IMR-90 (cell line): ENCODE measurements around the gene SECTM1. TPM values are rescaled to one million over a fixed set of nuclear protein-coding genes. Genes with fewer than 3 reads are reported as not detected.

Experiments used
- ATAC-seq: fragments of 200-7000 bp; cut with Tn5 transposase; 2 replicates; pipeline ENCODE4 v1.9.1; 2020; ENCODE audit warnings: low read depth, mild to moderate bottlenecking, moderate library complexity
- BruUV-seq: library from RNA; stranded (reverse); fragments of 400-500 nt; replicated peaks from 2 replicates; lab custom pipeline; 2021; lab: Mats Ljungman, UMichigan
- CTCF ChIA-PET: fragments of 300-600 bp; formaldehyde crosslinking; extraction: SDS; loops from one replicate; lab custom pipeline; 2021; ENCODE audit warnings: antibody characterized with exemption; lab: Yijun Ruan, JAX
- POLR2A ChIA-PET: fragments of 300-600 bp; sonication (Branson Sonifier 250); formaldehyde crosslinking; loops from one replicate; lab custom pipeline; 2022; ENCODE audit warnings: antibody characterized with exemption; ENCODE audit not compliant: unreplicated experiment; lab: Charles Lee
- DNase-seq: peaks from one replicate; pipeline ENCODE4 v3.0.0; 2013
- H2AFZ ChIP-seq: replicated peaks from 2 replicates; pipeline ENCODE3; 2013; ENCODE audit warnings: low read length, mild to moderate bottlenecking; ENCODE audit not compliant: poor library complexity
- H2AK5ac ChIP-seq: 2 replicates; pipeline ENCODE4 v1.6.1; 2013; ENCODE audit warnings: low read depth, low read length, inconsistent platforms
- H2AK9ac ChIP-seq: replicated peaks from 2 replicates; pipeline ENCODE3; 2013; ENCODE audit warnings: mild to moderate bottlenecking, low read depth, low read length, moderate library complexity; ENCODE audit not compliant: poor library complexity
- H2BK120ac ChIP-seq: 2 replicates; pipeline ENCODE4 v1.6.1; 2013; ENCODE audit warnings: low read depth, low read length, inconsistent platforms
- H2BK15ac ChIP-seq: 3 replicates; pipeline ENCODE4 v1.6.1; 2013; ENCODE audit warnings: low read depth, low read length, inconsistent platforms
- H2BK20ac ChIP-seq: 2 replicates; pipeline ENCODE4 v1.6.1; 2013; ENCODE audit warnings: low read depth, mild to moderate bottlenecking, inconsistent platforms, low read length, moderate library complexity
- H2BK5ac ChIP-seq: 2 replicates; pipeline ENCODE4 v1.6.1; 2013; ENCODE audit warnings: mild to moderate bottlenecking, low read depth, low read length, inconsistent platforms; ENCODE audit not compliant: poor library complexity, severe bottlenecking
- H3K14ac ChIP-seq: replicated peaks from 2 replicates; pipeline ENCODE4 v1.6.1; 2013; ENCODE audit warnings: low read depth, low read length, inconsistent platforms
- H3K18ac ChIP-seq: 2 replicates; pipeline ENCODE4 v1.6.1; 2013; ENCODE audit warnings: low read depth, low read length, control low read depth
- H3K23ac ChIP-seq: 2 replicates; pipeline ENCODE4 v1.6.1; 2013; ENCODE audit warnings: low read depth, low read length, inconsistent platforms
- H3K27ac ChIP-seq: 2 replicates; pipeline ENCODE4 v1.5.1; 2013; ENCODE audit warnings: mild to moderate bottlenecking, control low read depth, low read length; ENCODE audit not compliant: insufficient read depth
- H3K27me3 ChIP-seq: 2 replicates; pipeline ENCODE4 v1.6.1; 2013; ENCODE audit warnings: low read length; ENCODE audit not compliant: control insufficient read depth, insufficient read depth
- H3K36me3 ChIP-seq: 2 replicates; pipeline ENCODE4 v1.6.1; 2013; ENCODE audit warnings: low read length, mixed read lengths; ENCODE audit not compliant: control insufficient read depth, insufficient read depth
- H3K4ac ChIP-seq: 2 replicates; pipeline ENCODE4 v1.6.1; 2013; ENCODE audit warnings: low read depth, low read length, inconsistent platforms
- H3K4me1 ChIP-seq: 2 replicates; pipeline ENCODE4 v1.6.1; 2013; ENCODE audit warnings: low read length, mixed read lengths; ENCODE audit not compliant: control insufficient read depth, insufficient read depth
- H3K4me2 ChIP-seq: 2 replicates; pipeline ENCODE4 v1.6.1; 2013; ENCODE audit warnings: low read depth, mild to moderate bottlenecking, control low read depth, low read length, moderate library complexity
- H3K4me3 ChIP-seq: 2 replicates; pipeline ENCODE4 v1.5.1; 2013; ENCODE audit warnings: low read depth, mild to moderate bottlenecking, control low read depth, low read length, moderate library complexity; ENCODE audit not compliant: insufficient read depth
- H3K56ac ChIP-seq: 2 replicates; pipeline ENCODE4 v1.6.1; 2013; ENCODE audit warnings: low read length, inconsistent platforms; ENCODE audit not compliant: insufficient read depth; ENCODE audit errors: extremely low read depth
- H3K79me1 ChIP-seq, 2 experiments: 2 replicates each; pipeline ENCODE4 v1.6.1; 2013; ENCODE audit warnings: low read length in 2 of 2, inconsistent platforms in 1 of 2, low read depth in 1 of 2
- H3K9ac ChIP-seq: 2 replicates; pipeline ENCODE4 v1.6.1; 2013; ENCODE audit warnings: low read depth, low read length, control low read depth
- H3K9me1 ChIP-seq: 2 replicates; pipeline ENCODE4 v1.6.1; 2013; ENCODE audit warnings: low read length, inconsistent platforms; ENCODE audit not compliant: insufficient read depth
- H3K9me3 ChIP-seq: 2 replicates; pipeline ENCODE4 v1.6.1; 2013; ENCODE audit warnings: low read length; ENCODE audit not compliant: control insufficient read depth, insufficient read depth
- H4K20me1 ChIP-seq: 2 replicates; pipeline ENCODE4 v1.6.1; 2013; ENCODE audit warnings: low read length, inconsistent platforms; ENCODE audit not compliant: insufficient read depth
- H4K5ac ChIP-seq: 2 replicates; pipeline ENCODE4 v1.6.1; 2013; ENCODE audit warnings: mild to moderate bottlenecking, low read depth, low read length, control low read depth
- H4K8ac ChIP-seq, 2 experiments: 2 replicates each; pipeline ENCODE4 v1.6.1; 2013; ENCODE audit warnings: low read depth in 2 of 2, low read length in 2 of 2, control low read depth in 1 of 2, inconsistent platforms in 1 of 2
- H4K91ac ChIP-seq: 2 replicates; pipeline ENCODE4 v1.6.1; 2013; ENCODE audit warnings: low read depth, low read length, inconsistent platforms; ENCODE audit not compliant: insufficient read depth
- CEBPB ChIP-seq: IDR thresholded peaks from 2 replicates; pipeline ENCODE4 v1.6.1; 2012; ENCODE audit warnings: low read depth, low read length, improper control_type of control experiment
- CHD1 ChIP-seq: IDR thresholded peaks from 2 replicates; pipeline ENCODE4 v1.6.1; 2012; ENCODE audit warnings: low read depth, low read length, improper control_type of control experiment
- FOS ChIP-seq: fragments of 150-350 bp; IDR thresholded peaks from 2 replicates; pipeline ENCODE4 v1.6.1; 2016; ENCODE audit warnings: low read depth, low read length
- MAFK ChIP-seq: IDR thresholded peaks from 2 replicates; pipeline ENCODE4 v1.6.1; 2012; ENCODE audit warnings: low read depth, low read length, improper control_type of control experiment
- MXI1 ChIP-seq: IDR thresholded peaks from 2 replicates; pipeline ENCODE4 v1.6.1; 2012; ENCODE audit warnings: low read depth, mild to moderate bottlenecking, low read length, moderate library complexity, borderline replicate concordance
- NFE2L2 ChIP-seq: fragments of 150-350 bp; IDR thresholded peaks from 2 replicates; pipeline ENCODE4 v1.6.1; 2016; ENCODE audit warnings: low read depth, mild to moderate bottlenecking, low read length
- POLR2A ChIP-seq: IDR thresholded peaks from 2 replicates; pipeline ENCODE4 v1.6.1; 2012; ENCODE audit warnings: mild to moderate bottlenecking, low read depth, low read length
- RAD21 ChIP-seq: IDR thresholded peaks from 2 replicates; pipeline ENCODE4 v1.6.1; 2012; ENCODE audit warnings: low read length, improper control_type of control experiment
- USF2 ChIP-seq: fragments of 150-350 bp; IDR thresholded peaks from 2 replicates; pipeline ENCODE4 v1.6.1; 2017; ENCODE audit warnings: mild to moderate bottlenecking, antibody characterized with exemption, low read length, low read depth
- WGBS, 2 experiments: methylation state at CpG; one replicate each; pipeline versions ENCODE4 v1.1.5 to v1.1.7; 2013; ENCODE audit warnings: missing lambda C conversion rate in 2 of 2; ENCODE audit not compliant: insufficient read length in 1 of 2; ENCODE audit errors: extremely low coverage in 2 of 2; 5-methylcytosine and 5-hydroxymethylcytosine counted together
- dilution Hi-C: fragments of 300-500 bp; cut with HindIII; formaldehyde crosslinking; loops from one replicate; pipeline ENCODE4 v1.14.3; 2018; ENCODE audit warnings: low sequenced_read_pairs; ENCODE audit not compliant: unreplicated experiment
- in situ Hi-C: fragments of 300-500 bp; cut with MboI; formaldehyde crosslinking; loops from 3 replicates; pipeline ENCODE4 v1.14.3; 2019; ENCODE audit warnings: low sequenced_read_pairs, inconsistent platforms, mixed read lengths
- intact Hi-C: fragments of 100-400 bp; cut with micrococcal nuclease; formaldehyde crosslinking; loops from 2 replicates; pipeline ENCODE4 v1.10.0; 2022
- polyA plus RNA-seq, 3 experiments: library from polyadenylated mRNA; depleted of rRNA; stranded (reverse); fragments of >200 nt; gene quantifications; 2 replicates each; pipeline ENCODE4 v1.2.3, GENCODE V29; 2012; ENCODE audit warnings: low replicate concordance in 1 of 3
- total RNA-seq: library from RNA; depleted of rRNA; stranded (reverse); fragments of >200 nt; gene quantifications from 2 replicates; pipeline ENCODE4 v1.2.3, GENCODE V29; 2012

SECTM1 gene
- total and polyA plus RNA-seq, 2 of the 4 experiments (the other 2 are of a cell fraction) = 2.3 to 4.4 TPM

- Histone ChIP-seq H2AFZ (no peak overlapping the region), H3K23ac (no peak overlapping the region), H3K27ac (no peak overlapping the region), H3K14ac (no peak overlapping the region), H3K4me1 (no peaks in the 10 kb centered on the region; the same call in 1 of the 2 replicates), H3K36me3 (no peaks in the 10 kb centered on the region), H4K20me1 (no peaks in the 10 kb centered on the region), H2AK5ac (no peak overlapping the region), H3K9ac (no peak overlapping the region), H3K4me3 (no peak overlapping the region), H3K27me3 (peaks cover 22% of the 10 kb centered on the region), H3K9me1 (no peaks in the 10 kb centered on the region), H4K8ac (no peak overlapping the region), H2BK20ac (no peak overlapping the region), H4K5ac (no peak overlapping the region), H2BK5ac (no peak overlapping the region), H4K91ac (no peak overlapping the region), H3K4ac (no peak overlapping the region), H3K18ac (no peak overlapping the region), H3K9me3 (no peaks in the 10 kb centered on the region), H3K4me2 (no peak overlapping the region), H3K79me1 (no peaks in the 10 kb centered on the region), H2BK15ac (no peak overlapping the region), H2AK9ac (no peak overlapping the region), H3K56ac (no peak overlapping the region), H2BK120ac (no peak overlapping the region)
- ATAC-seq (no peak), DNase-seq (no peak)
- 87% methylated on average over 7 of the region's 28 CpGs; no CpG with 5 or more reads in 1 of the 2 experiments for WGBS, 2 experiments
- ChIA-PET CTCF (no interaction called here), POLR2A (interaction anchor here (0.6 kb wide), 1 partner anchor 62 kb away, joined by 3 read pairs; no protein-coding TSS in a partner anchor)
- TF ChIP-seq CEBPB (no peak), POLR2A (no peak), RAD21 (no peak), MXI1 (no peak), MAFK (no peak), CHD1 (no peak), FOS (no peak), USF2 (no peak), NFE2L2 (no peak)
- no TSS peak for BruUV-seq
- dilution Hi-C loops (no loop called here), in situ Hi-C loops (no loop called here), intact Hi-C loops (no loop called here)
These were observed 13.1 kb upstream of the SECTM1 start for GRCh38 chr17:82346342-82347300.
